Thyroid gland (tissue), 4 donors: ENCODE data around the gene OSBPL1A.

Experiments
- POLR2A ChIP-seq, 2 donors: fragments of 450-650 bp; IDR thresholded peaks; one replicate each; pipeline ENCODE4 v1.6.1; 2017; ENCODE audit warnings: antibody characterized with exemption in 2 of 2, mild to moderate bottlenecking in 2 of 2, moderate library complexity in 1 of 2
- TF ChIP-seq, protein P1 (sequence below), 6 experiments: fragments of 200-600 bp in 3 of 6; fragments of 450-650 bp in 3 of 6; sonication (generic) in 3 of 6; IDR thresholded peaks; one replicate each; pipeline ENCODE4 v1.5.1; 2016 to 2019; ENCODE audit warnings: antibody characterized with exemption in 6 of 6, mild to moderate bottlenecking in 2 of 6, inconsistent platforms in 1 of 6, moderate library complexity in 1 of 6

DNA sequence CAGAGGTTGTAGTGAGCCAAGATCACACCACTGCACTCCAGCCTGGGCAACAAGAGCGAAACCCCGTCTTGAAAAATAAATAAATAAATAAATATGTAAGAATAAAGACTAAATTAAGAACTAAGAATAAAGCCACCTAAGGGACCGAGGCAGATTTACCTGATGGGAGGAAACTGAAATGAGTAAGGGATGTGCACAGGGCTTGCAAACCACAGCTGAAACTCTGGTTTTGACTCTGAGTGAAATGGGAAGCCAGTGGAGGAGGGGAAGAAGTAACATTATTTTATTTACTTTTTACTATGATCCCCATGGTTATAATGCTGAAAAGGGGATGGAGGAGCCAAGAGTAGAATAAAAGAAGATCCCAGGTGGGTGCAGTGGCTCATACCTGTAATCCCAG, 151.5 kb downstream of the OSBPL1A start:
- TF ChIP-seq, protein P1, sequence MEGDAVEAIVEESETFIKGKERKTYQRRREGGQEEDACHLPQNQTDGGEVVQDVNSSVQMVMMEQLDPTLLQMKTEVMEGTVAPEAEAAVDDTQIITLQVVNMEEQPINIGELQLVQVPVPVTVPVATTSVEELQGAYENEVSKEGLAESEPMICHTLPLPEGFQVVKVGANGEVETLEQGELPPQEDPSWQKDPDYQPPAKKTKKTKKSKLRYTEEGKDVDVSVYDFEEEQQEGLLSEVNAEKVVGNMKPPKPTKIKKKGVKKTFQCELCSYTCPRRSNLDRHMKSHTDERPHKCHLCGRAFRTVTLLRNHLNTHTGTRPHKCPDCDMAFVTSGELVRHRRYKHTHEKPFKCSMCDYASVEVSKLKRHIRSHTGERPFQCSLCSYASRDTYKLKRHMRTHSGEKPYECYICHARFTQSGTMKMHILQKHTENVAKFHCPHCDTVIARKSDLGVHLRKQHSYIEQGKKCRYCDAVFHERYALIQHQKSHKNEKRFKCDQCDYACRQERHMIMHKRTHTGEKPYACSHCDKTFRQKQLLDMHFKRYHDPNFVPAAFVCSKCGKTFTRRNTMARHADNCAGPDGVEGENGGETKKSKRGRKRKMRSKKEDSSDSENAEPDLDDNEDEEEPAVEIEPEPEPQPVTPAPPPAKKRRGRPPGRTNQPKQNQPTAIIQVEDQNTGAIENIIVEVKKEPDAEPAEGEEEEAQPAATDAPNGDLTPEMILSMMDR (IDR thresholded peaks at IDR 0.05) = no peak
- no peak for TF ChIP-seq POLR2A (IDR thresholded peaks at IDR 0.05)
